GM23338 (cell line): ENCODE results near the gene STK38L.

Experiments used
- CTCF ChIP-seq, 2 experiments: fragments of 200-600 bp in 1 of 2; sonication (generic) in 1 of 2; conservative IDR thresholded peaks; 2 replicates each; pipeline versions ENCODE4 v1.5.1 to v1.6.1; 2016 to 2017; ENCODE audit warnings: antibody characterized with exemption in 2 of 2, low read depth in 2 of 2, mild to moderate bottlenecking in 2 of 2, moderate library complexity in 1 of 2
- EZH2 ChIP-seq: fragments of 200-600 bp; sonication (generic); IDR thresholded peaks from one replicate; pipeline ENCODE4 v1.8.0; 2017; ENCODE audit warnings: antibody characterized with exemption, mild to moderate bottlenecking, low read depth; ENCODE audit not compliant: unreplicated experiment
- EZH2phosphoT487 ChIP-seq: fragments of 200-600 bp; sonication (generic); IDR thresholded peaks from one replicate; pipeline ENCODE4 v1.8.1; 2018; ENCODE audit warnings: antibody characterized with exemption; ENCODE audit not compliant: unreplicated experiment
- JUNB ChIP-seq: IDR thresholded peaks from one replicate; pipeline ENCODE4 v1.6.1; 2016; ENCODE audit warnings: antibody characterized with exemption; ENCODE audit not compliant: unreplicated experiment
- POLR2AphosphoS5 ChIP-seq: IDR thresholded peaks from 2 replicates; pipeline ENCODE4 v1.6.1; 2016; ENCODE audit warnings: antibody characterized with exemption, low read depth
- ZNF331 ChIP-seq: fragments of 250-450 bp; sonication (Bioruptor Pico); IDR thresholded peaks from 2 replicates; pipeline ENCODE4 v1.5.0; 2020; ENCODE audit warnings: low read depth, mild to moderate bottlenecking, moderate library complexity
- TF ChIP-seq, protein P1 (sequence below): IDR thresholded peaks from 2 replicates; pipeline ENCODE4 v1.6.1; 2016; ENCODE audit warnings: antibody characterized with exemption

DNA sequence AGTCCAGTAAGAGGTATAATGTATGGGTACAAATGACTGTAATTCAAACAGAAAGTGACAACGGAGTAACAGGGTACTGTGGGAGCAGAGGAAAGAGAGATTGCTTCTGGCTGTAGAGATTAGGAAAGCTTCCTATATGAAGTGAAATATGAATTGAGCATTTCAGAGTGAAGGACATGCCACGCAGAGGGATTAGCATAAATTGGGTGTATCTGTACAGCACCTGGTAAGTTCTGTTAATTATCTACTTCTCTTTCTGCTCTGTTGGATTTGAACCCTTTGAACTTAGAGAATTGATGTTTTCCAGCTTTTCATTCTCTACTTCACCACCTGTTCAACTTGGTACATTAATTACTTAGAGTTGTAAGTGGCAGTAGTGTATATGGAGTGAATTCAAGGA lies 8.8 kb downstream of the STK38L start:
- no peak for TF ChIP-seq CTCF (conservative IDR thresholded peaks at IDR 0.05; ENCODE audit: low read depth in 2 of 2)
- TF ChIP-seq, protein P1, sequence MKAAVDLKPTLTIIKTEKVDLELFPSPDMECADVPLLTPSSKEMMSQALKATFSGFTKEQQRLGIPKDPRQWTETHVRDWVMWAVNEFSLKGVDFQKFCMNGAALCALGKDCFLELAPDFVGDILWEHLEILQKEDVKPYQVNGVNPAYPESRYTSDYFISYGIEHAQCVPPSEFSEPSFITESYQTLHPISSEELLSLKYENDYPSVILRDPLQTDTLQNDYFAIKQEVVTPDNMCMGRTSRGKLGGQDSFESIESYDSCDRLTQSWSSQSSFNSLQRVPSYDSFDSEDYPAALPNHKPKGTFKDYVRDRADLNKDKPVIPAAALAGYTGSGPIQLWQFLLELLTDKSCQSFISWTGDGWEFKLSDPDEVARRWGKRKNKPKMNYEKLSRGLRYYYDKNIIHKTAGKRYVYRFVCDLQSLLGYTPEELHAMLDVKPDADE, result no peak
- TF ChIP-seq EZH2, result no peak
- TF ChIP-seq POLR2AphosphoS5, result no peak
- no peak for TF ChIP-seq JUNB
- TF ChIP-seq ZNF331 (CRISPR knock-in tag), result no peak
- TF ChIP-seq EZH2phosphoT487, result no peak
